ENCODE measurements around the gene OSBPL10. TPM values are rescaled to one million over a fixed set of nuclear protein-coding genes. Genes with fewer than 3 reads are reported as not detected.

Gene OSBPL10
- polyA plus RNA-seq, 2 of the 4 experiments (the other 2 are of a cell fraction) = 9.2 to 17.0 TPM

DNA sequence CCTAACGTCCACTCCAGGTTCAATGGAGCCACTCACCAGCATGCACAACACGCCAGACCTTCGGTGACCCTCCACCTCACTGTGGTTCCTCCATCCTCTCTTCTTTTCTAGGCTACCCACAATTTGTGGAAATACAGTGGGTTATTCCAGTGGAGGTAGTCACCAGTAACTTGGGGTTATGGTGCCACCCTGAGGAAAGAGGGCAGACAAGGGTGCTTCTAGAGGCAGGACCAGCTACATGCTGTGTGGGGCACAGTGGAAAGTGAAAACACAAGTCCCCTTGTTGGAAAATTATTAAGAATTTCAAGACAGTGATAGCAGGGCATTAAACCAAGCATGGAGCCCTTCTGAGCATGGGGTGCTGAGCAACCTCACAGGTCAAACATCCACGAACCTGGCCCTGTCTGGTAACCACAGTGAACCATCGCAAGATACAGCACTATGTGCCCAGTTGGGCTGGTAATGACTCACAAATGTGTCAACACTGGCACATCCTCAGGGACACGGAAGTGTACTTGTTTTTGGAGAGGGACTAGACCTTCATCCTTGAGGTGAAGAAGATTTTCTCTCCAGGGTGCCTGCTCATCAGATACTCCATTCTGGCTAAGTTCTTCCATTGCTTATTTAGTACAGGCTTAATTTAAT is 281.6 kb downstream of the OSBPL10 start:
- peak; percentile 34 to 55 for DNase-seq (ENCODE audit: low read depth in 1 of 2, low spot score in 1 of 2)
- peaks cover 14% of the 10 kb centered on the region for H3K4me1 ChIP-seq
- peak overlapping the region; percentile 45 for H3K4me2 ChIP-seq
- POLR2A ChIA-PET = no interaction called here
- H3K27ac ChIP-seq = 0 out of 6 replicates have a peak overlapping the region, but pooled peaks of 1 of the 2 experiments have one; percentile 13
- H3K4me3 ChIP-seq = no peak overlapping the region
- 49% methylated on average over 6 of the region's 6 CpGs for WGBS (ENCODE audit: missing lambda C conversion rate)
- no peak for TF ChIP-seq JUNB (IDR thresholded peaks at IDR 0.05)
- no peak for TF ChIP-seq SREBF2 (IDR thresholded peaks at IDR 0.05)
- TF ChIP-seq MAZ (IDR thresholded peaks at IDR 0.05; ENCODE audit: borderline replicate concordance, low read depth, low read length) = no peak
- TF ChIP-seq EHMT2 (IDR thresholded peaks at IDR 0.05; ENCODE audit: low read depth) = no peak
- TF ChIP-seq CBX2 (IDR thresholded peaks at IDR 0.05; ENCODE audit: borderline replicate concordance, low read depth) = no peak
- no peak for TF ChIP-seq HOXB13 (CRISPR knock-in tag; IDR thresholded peaks at IDR 0.05; ENCODE audit: low read depth)
- TF ChIP-seq ELK1 (IDR thresholded peaks at IDR 0.05; ENCODE audit: low read depth, low read length) = no peak
- TF ChIP-seq ZNF302 (CRISPR knock-in tag; IDR thresholded peaks at IDR 0.05) = no peak
- no peak for TF ChIP-seq HDAC2 (IDR thresholded peaks at IDR 0.05)
- no peak for TF ChIP-seq RCOR1 (IDR thresholded peaks at IDR 0.05; ENCODE audit: low read depth, low read length)
- no peak for TF ChIP-seq FOSL2 (IDR thresholded peaks at IDR 0.05)
- no peak; the same call in 1 of the 2 replicates for TF ChIP-seq FOSL2 (CRISPR knock-in tag; IDR thresholded peaks at IDR 0.05)
- no peak for TF ChIP-seq NPAS2 (CRISPR knock-in tag; IDR thresholded peaks at IDR 0.05; ENCODE audit: borderline replicate concordance)
- TF ChIP-seq ZSCAN20 (CRISPR knock-in tag; IDR thresholded peaks at IDR 0.05) = no peak
- no peak for TF ChIP-seq HEYL (CRISPR knock-in tag; IDR thresholded peaks at IDR 0.05)
- FAIRE-seq = no peak
- ATAC-seq = peak; percentile 82 to 84; a peak in 5 of 6 replicates
- CTCF ChIA-PET = interaction anchor here (1.4 kb wide), 1 partner anchor 25 kb away, joined by 3 read pairs; no protein-coding TSS in a partner anchor
- no peaks in the 10 kb centered on the region for H3K9me3 ChIP-seq

GRCh38 chr3:31696815-31697548 is 284.1 kb downstream of the OSBPL10 start:
- POLR2A ChIA-PET = no interaction called here
- no peak for ATAC-seq
- 91% methylated on average over 6 of the region's 6 CpGs for WGBS (ENCODE audit: missing lambda C conversion rate)
- H3K4me1 ChIP-seq = peaks cover 12% of the 10 kb centered on the region
- TF ChIP-seq CHD2 (IDR thresholded peaks at IDR 0.05; ENCODE audit: low read length, partially characterized antibody) = no peak
- no peak for TF ChIP-seq JUNB (IDR thresholded peaks at IDR 0.05)
- TF ChIP-seq KDM5A (IDR thresholded peaks at IDR 0.05) = no peak
- no peak for TF ChIP-seq EHF (CRISPR knock-in tag; IDR thresholded peaks at IDR 0.05)
- TF ChIP-seq ELK1 (IDR thresholded peaks at IDR 0.05; ENCODE audit: low read depth, low read length) = no peak
- no peak for TF ChIP-seq CEBPB (IDR thresholded peaks at IDR 0.05)
- TF ChIP-seq ZFP36 (IDR thresholded peaks at IDR 0.05; ENCODE audit: borderline replicate concordance, partially characterized antibody) = no peak
- no peak for TF ChIP-seq FOSL2 (IDR thresholded peaks at IDR 0.05)
- TF ChIP-seq FOSL2 (CRISPR knock-in tag; IDR thresholded peaks at IDR 0.05) = no peak
- no peak for TF ChIP-seq MAZ (IDR thresholded peaks at IDR 0.05; ENCODE audit: borderline replicate concordance, low read depth, low read length)
- H3K4me3 ChIP-seq = no peak overlapping the region
- no peak overlapping the region for H3K27ac ChIP-seq
- H3K4me2 ChIP-seq = no peak overlapping the region
- CTCF ChIA-PET = interaction anchor here (1.3 to 1.5 kb wide), 2 partner anchors 11 to 16 kb away, joined by 4 read pairs; no protein-coding TSS in a partner anchor
- no peak for FAIRE-seq
- H3K9me3 ChIP-seq = no peaks in the 10 kb centered on the region
- no peak for DNase-seq (ENCODE audit: low read depth in 1 of 2, low spot score in 1 of 2)

- Histone ChIP-seq H3K4me2 (no peak overlapping the region), H3K27ac (no peak overlapping the region), H3K4me1 (peaks cover 12% of the 10 kb centered on the region), H3K4me3 (no peak overlapping the region), H3K9me3 (no peaks in the 10 kb centered on the region)
- FAIRE-seq (no peak), ATAC-seq (no peak), DNase-seq (ENCODE audit: low read depth in 1 of 2, low spot score in 1 of 2) (no peak)
- ChIA-PET CTCF (interaction anchor here (0.8 to 1.5 kb wide), 2 partner anchors 10 to 29 kb away, joined by 3 to 4 read pairs; no protein-coding TSS in a partner anchor), POLR2A (no interaction called here)
- TF ChIP-seq GATA3 (IDR thresholded peaks at IDR 0.05; ENCODE audit: borderline replicate concordance) = no peak
- TF ChIP-seq HOXB5 (CRISPR knock-in tag; IDR thresholded peaks at IDR 0.05) = no peak
- TF ChIP-seq CBX8 (IDR thresholded peaks at IDR 0.05) = no peak
- TF ChIP-seq KDM5A (IDR thresholded peaks at IDR 0.05) = no peak
- TF ChIP-seq NR3C1 (IDR thresholded peaks at IDR 0.05) = no peak
- TF ChIP-seq BCL3 (IDR thresholded peaks at IDR 0.05) = no peak
- TF ChIP-seq ATOH8 (CRISPR knock-in tag; IDR thresholded peaks at IDR 0.05; ENCODE audit: low read depth) = no peak
- TF ChIP-seq FOSL2 (IDR thresholded peaks at IDR 0.05) = no peak
- TF ChIP-seq FOSL2 (CRISPR knock-in tag; IDR thresholded peaks at IDR 0.05) = no peak
- TF ChIP-seq NPAS2 (CRISPR knock-in tag; IDR thresholded peaks at IDR 0.05; ENCODE audit: borderline replicate concordance) = no peak
- no peak for TF ChIP-seq CTCF (IDR thresholded peaks at IDR 0.05)
- no peak for TF ChIP-seq ZNF302 (CRISPR knock-in tag; IDR thresholded peaks at IDR 0.05)
- no peak for TF ChIP-seq POLR2A (IDR thresholded peaks at IDR 0.05; ENCODE audit: low read length)
- TF ChIP-seq JUNB (IDR thresholded peaks at IDR 0.05) = no peak
Measured at GRCh38 chr3:31696009-31696297, 285.1 kb downstream of the OSBPL10 start.

All from A549 (cell line).